ENCODE measurements around the gene SYT9.
"Not testable (repeated sequence)": the region's sequence is repeated elsewhere in the genome, so short reads cannot be mapped to it uniquely, and the experiment has no call there.

Gene SYT9

DNA sequence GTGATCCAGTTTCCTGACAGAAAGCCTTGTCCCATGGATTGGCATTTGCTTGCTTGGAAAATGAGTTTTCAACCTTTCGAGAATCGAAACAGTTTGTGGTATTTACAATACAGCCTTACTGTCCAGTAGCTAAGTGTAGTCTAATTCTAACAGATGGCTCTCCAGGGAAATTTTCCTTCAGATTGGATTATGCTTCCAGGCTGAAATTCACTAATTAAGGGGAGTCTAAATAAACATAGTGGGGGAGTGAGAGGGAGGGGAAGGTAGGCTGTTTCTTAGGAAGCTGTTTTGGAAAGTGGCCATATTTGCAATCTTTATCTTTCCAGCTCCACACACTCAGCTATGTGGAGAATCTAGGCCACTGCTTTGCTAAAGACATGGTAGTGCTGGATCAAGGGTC lies 81.3 kb downstream of the SYT9 start:
- TF ChIP-seq TCF4 (CRISPR knock-in tag; IDR thresholded peaks at IDR 0.05; ENCODE audit: borderline replicate concordance), result peak; percentile 36; the same call in 1 of the 2 replicates
- TF ChIP-seq PPARA (CRISPR knock-in tag; IDR thresholded peaks at IDR 0.05; ENCODE audit: borderline replicate concordance), result no peak
- TF ChIP-seq, protein P1, sequence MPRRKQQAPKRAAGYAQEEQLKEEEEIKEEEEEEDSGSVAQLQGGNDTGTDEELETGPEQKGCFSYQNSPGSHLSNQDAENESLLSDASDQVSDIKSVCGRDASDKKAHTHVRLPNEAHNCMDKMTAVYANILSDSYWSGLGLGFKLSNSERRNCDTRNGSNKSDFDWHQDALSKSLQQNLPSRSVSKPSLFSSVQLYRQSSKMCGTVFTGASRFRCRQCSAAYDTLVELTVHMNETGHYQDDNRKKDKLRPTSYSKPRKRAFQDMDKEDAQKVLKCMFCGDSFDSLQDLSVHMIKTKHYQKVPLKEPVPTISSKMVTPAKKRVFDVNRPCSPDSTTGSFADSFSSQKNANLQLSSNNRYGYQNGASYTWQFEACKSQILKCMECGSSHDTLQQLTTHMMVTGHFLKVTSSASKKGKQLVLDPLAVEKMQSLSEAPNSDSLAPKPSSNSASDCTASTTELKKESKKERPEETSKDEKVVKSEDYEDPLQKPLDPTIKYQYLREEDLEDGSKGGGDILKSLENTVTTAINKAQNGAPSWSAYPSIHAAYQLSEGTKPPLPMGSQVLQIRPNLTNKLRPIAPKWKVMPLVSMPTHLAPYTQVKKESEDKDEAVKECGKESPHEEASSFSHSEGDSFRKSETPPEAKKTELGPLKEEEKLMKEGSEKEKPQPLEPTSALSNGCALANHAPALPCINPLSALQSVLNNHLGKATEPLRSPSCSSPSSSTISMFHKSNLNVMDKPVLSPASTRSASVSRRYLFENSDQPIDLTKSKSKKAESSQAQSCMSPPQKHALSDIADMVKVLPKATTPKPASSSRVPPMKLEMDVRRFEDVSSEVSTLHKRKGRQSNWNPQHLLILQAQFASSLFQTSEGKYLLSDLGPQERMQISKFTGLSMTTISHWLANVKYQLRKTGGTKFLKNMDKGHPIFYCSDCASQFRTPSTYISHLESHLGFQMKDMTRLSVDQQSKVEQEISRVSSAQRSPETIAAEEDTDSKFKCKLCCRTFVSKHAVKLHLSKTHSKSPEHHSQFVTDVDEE (CRISPR knock-in tag; IDR thresholded peaks at IDR 0.05), result 0 out of 2 replicates have a peak, but pooled peaks have one; percentile 42
- TF ChIP-seq, protein P2, sequence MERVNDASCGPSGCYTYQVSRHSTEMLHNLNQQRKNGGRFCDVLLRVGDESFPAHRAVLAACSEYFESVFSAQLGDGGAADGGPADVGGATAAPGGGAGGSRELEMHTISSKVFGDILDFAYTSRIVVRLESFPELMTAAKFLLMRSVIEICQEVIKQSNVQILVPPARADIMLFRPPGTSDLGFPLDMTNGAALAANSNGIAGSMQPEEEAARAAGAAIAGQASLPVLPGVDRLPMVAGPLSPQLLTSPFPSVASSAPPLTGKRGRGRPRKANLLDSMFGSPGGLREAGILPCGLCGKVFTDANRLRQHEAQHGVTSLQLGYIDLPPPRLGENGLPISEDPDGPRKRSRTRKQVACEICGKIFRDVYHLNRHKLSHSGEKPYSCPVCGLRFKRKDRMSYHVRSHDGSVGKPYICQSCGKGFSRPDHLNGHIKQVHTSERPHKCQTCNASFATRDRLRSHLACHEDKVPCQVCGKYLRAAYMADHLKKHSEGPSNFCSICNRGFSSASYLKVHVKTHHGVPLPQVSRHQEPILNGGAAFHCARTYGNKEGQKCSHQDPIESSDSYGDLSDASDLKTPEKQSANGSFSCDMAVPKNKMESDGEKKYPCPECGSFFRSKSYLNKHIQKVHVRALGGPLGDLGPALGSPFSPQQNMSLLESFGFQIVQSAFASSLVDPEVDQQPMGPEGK (CRISPR knock-in tag; IDR thresholded peaks at IDR 0.05; ENCODE audit: borderline replicate concordance), result no peak
- TF ChIP-seq RARB (CRISPR knock-in tag; IDR thresholded peaks at IDR 0.05), result no peak
- no peak for TF ChIP-seq TOX (CRISPR knock-in tag; IDR thresholded peaks at IDR 0.05; ENCODE audit: borderline replicate concordance)
- TF ChIP-seq GLIS3 (CRISPR knock-in tag; IDR thresholded peaks at IDR 0.05), result no peak
- TF ChIP-seq ISL1 (CRISPR knock-in tag; IDR thresholded peaks at IDR 0.05), result peak; percentile 66
- TF ChIP-seq ESRRG (CRISPR knock-in tag; IDR thresholded peaks at IDR 0.05), result no peak
- no peak for ATAC-seq

DNA sequence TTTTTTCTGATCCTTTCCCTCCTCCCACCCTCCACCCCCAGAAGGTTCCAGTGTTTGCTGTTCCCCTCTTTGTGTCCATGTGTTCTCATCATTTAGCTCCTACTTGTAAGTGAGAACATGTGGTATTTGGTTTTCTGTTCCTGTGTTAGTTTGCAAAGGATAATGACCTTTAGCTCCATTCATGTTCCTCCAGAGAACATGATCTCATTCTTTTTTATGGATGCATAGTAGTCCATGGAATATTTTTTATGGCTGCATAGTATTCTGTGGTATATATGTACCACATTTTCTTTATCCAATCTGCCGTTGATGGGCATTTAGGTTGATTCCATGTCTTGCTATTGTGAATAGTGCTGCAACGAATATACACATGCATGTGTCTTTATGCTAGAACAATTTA lies 83.7 kb downstream of the SYT9 start:
- not testable (repeated sequence) for ATAC-seq

DNA sequence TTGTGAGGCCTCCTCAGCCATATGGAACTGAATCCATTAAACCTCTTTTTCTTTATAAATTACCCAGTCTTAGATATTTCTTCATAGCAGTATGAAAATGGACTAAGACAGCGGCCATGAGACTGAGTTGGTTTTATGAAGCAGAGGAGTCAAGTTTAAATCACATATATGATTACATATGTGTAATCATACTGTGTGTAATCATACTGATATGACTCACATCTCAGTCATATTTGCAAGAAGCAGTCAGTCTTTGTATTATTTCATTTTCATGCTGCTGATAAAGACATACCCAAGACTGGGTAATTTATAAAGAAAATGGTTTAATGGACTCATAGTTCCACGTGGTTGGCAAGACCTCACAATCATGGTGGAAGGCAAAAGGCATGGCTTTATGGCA lies 89.8 kb downstream of the SYT9 start:
- no peak for ATAC-seq
- no peak for TF ChIP-seq ZC3H10 (CRISPR knock-in tag; IDR thresholded peaks at IDR 0.05)
- TF ChIP-seq OSR1 (CRISPR knock-in tag; IDR thresholded peaks at IDR 0.05), result no peak
- TF ChIP-seq PPARA (CRISPR knock-in tag; IDR thresholded peaks at IDR 0.05; ENCODE audit: borderline replicate concordance), result no peak

DNA sequence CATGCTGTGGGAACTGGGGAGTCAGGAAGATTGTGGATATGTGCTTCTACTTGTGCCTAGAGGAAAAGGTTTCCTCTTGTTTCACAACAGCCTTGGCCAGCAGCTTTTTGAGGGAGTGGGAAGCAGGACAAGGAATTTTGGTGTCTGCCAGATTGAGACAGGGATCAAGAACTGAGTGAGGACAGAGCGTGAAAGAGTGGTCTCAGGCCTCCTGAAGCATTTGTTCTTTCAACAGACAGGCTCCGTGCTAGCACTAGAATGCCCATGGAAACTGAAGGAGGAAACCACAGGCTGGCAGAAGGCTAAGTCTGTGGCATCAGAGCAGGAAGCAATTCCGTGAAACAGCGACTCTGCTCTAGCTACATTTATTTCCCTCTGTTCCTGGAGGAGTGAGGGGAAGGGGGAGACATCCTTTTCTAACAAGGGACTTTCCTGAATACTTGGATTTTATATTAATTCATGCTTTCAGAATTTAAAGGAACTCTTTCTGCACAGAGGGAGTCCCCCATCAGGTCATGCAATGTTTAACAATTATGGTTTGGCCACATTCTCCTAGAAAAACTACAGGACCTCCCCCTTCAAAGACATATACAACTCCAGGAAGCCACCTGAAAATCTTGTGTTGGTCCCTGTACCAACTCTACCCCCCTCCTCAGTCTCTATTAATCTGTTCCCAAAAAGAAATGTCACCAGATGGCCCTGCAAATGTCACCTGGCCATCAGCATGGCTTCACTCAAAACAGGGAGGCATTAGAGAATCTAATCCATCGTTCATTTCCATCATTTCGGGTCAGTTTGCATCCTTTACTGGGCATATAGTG lies 96.1 kb downstream of the SYT9 start:
- TF ChIP-seq ZFP30 (CRISPR knock-in tag; IDR thresholded peaks at IDR 0.05), result no peak
- TF ChIP-seq ZNF8 (CRISPR knock-in tag; IDR thresholded peaks at IDR 0.05), result no peak
- TF ChIP-seq GLIS3 (CRISPR knock-in tag; IDR thresholded peaks at IDR 0.05), result no peak
- TF ChIP-seq ZC3H10 (CRISPR knock-in tag; IDR thresholded peaks at IDR 0.05), result no peak
- no peak for TF ChIP-seq SNAI2 (CRISPR knock-in tag; IDR thresholded peaks at IDR 0.05)
- TF ChIP-seq, protein P3, sequence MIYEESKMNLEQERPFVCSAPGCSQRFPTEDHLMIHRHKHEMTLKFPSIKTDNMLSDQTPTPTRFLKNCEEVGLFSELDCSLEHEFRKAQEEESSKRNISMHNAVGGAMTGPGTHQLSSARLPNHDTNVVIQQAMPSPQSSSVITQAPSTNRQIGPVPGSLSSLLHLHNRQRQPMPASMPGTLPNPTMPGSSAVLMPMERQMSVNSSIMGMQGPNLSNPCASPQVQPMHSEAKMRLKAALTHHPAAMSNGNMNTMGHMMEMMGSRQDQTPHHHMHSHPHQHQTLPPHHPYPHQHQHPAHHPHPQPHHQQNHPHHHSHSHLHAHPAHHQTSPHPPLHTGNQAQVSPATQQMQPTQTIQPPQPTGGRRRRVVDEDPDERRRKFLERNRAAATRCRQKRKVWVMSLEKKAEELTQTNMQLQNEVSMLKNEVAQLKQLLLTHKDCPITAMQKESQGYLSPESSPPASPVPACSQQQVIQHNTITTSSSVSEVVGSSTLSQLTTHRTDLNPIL (CRISPR knock-in tag; IDR thresholded peaks at IDR 0.05; ENCODE audit: low read depth), result no peak
- TF ChIP-seq RARB (CRISPR knock-in tag; IDR thresholded peaks at IDR 0.05), result no peak
- TF ChIP-seq ESRRG (CRISPR knock-in tag; IDR thresholded peaks at IDR 0.05), result no peak
- TF ChIP-seq, protein P4, sequence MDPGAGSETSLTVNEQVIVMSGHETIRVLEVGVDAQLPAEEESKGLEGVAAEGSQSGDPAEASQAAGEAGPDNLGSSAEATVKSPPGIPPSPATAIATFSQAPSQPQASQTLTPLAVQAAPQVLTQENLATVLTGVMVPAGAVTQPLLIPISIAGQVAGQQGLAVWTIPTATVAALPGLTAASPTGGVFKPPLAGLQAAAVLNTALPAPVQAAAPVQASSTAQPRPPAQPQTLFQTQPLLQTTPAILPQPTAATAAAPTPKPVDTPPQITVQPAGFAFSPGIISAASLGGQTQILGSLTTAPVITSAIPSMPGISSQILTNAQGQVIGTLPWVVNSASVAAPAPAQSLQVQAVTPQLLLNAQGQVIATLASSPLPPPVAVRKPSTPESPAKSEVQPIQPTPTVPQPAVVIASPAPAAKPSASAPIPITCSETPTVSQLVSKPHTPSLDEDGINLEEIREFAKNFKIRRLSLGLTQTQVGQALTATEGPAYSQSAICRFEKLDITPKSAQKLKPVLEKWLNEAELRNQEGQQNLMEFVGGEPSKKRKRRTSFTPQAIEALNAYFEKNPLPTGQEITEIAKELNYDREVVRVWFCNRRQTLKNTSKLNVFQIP (CRISPR knock-in tag; IDR thresholded peaks at IDR 0.05; ENCODE audit: borderline replicate concordance, low read depth), result no peak
- TF ChIP-seq TCF4 (CRISPR knock-in tag; IDR thresholded peaks at IDR 0.05; ENCODE audit: borderline replicate concordance), result no peak
- TF ChIP-seq ZFP3 (CRISPR knock-in tag; IDR thresholded peaks at IDR 0.05), result no peak
- TF ChIP-seq, protein P2 (CRISPR knock-in tag; IDR thresholded peaks at IDR 0.05; ENCODE audit: borderline replicate concordance), result no peak
- TF ChIP-seq ARNTL (CRISPR knock-in tag; IDR thresholded peaks at IDR 0.05; ENCODE audit: borderline replicate concordance, low read depth), result no peak
- TF ChIP-seq OSR1 (CRISPR knock-in tag; IDR thresholded peaks at IDR 0.05), result no peak
- TF ChIP-seq ZNF70 (CRISPR knock-in tag; IDR thresholded peaks at IDR 0.05), result no peak
- no peak for TF ChIP-seq ISL1 (CRISPR knock-in tag; IDR thresholded peaks at IDR 0.05)
- TF ChIP-seq BACH2 (CRISPR knock-in tag; IDR thresholded peaks at IDR 0.05; ENCODE audit: borderline replicate concordance), result no peak
- TF ChIP-seq, protein P5, sequence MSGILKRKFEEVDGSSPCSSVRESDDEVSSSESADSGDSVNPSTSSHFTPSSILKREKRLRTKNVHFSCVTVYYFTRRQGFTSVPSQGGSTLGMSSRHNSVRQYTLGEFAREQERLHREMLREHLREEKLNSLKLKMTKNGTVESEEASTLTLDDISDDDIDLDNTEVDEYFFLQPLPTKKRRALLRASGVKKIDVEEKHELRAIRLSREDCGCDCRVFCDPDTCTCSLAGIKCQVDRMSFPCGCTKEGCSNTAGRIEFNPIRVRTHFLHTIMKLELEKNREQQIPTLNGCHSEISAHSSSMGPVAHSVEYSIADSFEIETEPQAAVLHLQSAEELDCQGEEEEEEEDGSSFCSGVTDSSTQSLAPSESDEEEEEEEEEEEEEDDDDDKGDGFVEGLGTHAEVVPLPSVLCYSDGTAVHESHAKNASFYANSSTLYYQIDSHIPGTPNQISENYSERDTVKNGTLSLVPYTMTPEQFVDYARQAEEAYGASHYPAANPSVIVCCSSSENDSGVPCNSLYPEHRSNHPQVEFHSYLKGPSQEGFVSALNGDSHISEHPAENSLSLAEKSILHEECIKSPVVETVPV (CRISPR knock-in tag; IDR thresholded peaks at IDR 0.05), result no peak
- no peak for ATAC-seq
